GM12872 (cell line): Measurements from ENCODE around the gene RNF38.
A peak's percentile ranks its signal among the peaks of the same experiment; 100 is the strongest.

ENCODE experiments used
- TF ChIP-seq, protein P1 (sequence below): IDR thresholded peaks from 3 replicates; pipeline ENCODE4 v1.5.1; 2011; ENCODE audit warnings: low read depth, mild to moderate bottlenecking, low read length, moderate library complexity; ENCODE audit not compliant: insufficient read depth

Gene RNF38

DNA sequence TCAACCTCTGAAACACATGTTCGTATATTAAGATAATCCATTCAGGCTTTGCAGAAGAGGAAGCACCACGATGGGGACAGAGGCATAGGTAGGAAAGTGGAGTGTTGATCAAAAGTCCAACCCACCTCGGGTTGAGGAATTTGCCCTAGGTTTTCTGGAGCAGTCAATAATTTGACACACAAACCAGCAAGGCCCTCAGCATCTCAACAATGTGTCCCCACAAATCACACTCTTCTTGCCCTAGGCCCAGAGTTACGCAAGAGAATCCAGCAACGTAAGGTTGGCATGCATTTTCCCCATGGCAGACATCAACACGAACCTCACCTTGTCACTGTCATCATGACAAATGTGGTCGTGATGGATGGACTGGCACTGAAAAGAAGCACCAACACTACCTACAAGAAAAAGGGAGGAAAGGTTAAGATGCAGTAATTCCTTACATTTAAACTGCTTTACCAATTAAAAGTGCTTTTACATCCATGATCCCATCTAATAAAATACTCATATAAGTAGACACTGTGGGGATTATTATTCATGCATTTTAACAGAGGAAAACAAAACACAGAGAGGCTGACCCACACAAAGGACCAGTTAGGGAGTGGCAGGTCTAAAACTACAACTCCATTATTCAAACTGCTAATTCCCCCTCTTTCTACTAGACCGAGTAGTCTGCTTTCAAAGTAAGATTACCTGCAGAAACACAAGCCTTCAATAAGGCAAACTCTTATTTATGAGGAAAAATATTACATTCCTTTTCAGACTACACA is 24.4 kb upstream of the RNF38 start:
- TF ChIP-seq, protein P1, sequence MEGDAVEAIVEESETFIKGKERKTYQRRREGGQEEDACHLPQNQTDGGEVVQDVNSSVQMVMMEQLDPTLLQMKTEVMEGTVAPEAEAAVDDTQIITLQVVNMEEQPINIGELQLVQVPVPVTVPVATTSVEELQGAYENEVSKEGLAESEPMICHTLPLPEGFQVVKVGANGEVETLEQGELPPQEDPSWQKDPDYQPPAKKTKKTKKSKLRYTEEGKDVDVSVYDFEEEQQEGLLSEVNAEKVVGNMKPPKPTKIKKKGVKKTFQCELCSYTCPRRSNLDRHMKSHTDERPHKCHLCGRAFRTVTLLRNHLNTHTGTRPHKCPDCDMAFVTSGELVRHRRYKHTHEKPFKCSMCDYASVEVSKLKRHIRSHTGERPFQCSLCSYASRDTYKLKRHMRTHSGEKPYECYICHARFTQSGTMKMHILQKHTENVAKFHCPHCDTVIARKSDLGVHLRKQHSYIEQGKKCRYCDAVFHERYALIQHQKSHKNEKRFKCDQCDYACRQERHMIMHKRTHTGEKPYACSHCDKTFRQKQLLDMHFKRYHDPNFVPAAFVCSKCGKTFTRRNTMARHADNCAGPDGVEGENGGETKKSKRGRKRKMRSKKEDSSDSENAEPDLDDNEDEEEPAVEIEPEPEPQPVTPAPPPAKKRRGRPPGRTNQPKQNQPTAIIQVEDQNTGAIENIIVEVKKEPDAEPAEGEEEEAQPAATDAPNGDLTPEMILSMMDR: no peak

DNA sequence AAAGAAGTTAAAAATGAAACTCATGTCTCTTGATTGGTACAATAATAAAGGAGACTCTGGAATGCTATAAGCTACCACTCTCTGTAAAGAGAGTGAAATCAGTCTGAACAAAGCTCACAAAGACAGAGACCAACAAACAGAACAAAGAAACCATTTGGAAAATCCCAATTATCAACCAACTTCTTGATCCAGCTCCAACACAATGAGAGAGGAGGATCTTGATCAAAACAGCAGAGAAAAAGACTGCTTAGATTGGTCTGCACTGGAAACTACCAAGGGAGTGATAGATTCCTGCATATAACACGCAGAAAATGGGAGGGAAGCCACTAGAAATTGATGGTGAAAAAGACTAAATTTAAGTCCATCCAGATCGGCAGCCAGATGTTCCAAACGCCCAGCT is 23.1 kb upstream of the RNF38 start:
- TF ChIP-seq, protein P1: no peak

DNA sequence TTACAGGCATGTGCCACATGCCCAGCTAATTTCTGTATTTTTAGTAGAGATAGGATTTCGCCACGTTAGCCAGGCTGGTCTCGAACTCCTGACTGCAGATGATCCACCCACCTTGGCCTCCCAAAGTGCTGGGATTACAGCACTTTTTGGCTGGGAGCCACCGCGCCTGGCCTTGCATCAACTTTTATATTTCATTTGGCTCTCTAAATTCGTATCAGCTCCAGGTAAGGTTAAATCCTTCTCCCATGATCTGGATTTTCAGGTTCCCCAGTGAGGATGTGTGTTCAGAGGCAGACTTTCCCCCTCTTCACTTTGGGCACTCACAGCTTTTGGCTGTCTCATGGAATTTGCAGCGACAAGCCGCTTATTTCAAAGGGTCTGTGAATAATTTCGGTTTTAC is 16.8 kb upstream of the RNF38 start:
- TF ChIP-seq, protein P1: no peak

DNA sequence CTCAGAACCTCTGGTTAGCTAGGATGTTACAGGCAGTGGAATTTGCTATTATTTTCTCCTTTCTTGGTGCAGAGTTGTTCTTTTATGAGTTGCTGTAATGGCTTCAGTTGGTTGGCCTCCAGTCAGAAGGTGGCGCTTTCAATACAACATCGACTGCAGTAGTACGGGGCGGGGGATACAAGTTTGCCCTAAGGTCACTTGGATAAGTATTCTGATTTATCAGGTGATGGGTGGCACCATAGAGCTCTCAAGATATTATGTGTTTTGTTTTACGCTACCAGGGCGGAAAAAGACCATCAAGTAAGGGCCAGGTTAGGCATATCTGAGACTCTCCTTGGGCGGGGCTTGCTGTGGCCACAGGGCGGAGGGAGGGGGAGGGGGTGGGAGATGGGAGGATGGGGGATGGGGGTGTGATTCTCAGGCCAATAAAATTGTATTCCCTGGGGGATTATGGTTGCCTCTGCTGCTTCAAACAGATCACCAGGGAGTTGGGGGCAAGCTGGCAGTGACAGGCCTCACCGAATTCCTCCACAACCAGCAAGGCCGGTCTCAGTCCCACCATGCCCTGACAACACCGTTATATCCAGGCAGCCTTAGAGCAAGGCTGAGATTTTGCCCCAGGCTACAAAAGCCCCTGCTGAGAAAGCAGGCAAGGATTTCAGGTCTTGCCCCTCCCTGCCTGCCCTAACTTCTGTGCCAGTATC is 15.9 kb upstream of the RNF38 start:
- TF ChIP-seq, protein P1: no peak

DNA sequence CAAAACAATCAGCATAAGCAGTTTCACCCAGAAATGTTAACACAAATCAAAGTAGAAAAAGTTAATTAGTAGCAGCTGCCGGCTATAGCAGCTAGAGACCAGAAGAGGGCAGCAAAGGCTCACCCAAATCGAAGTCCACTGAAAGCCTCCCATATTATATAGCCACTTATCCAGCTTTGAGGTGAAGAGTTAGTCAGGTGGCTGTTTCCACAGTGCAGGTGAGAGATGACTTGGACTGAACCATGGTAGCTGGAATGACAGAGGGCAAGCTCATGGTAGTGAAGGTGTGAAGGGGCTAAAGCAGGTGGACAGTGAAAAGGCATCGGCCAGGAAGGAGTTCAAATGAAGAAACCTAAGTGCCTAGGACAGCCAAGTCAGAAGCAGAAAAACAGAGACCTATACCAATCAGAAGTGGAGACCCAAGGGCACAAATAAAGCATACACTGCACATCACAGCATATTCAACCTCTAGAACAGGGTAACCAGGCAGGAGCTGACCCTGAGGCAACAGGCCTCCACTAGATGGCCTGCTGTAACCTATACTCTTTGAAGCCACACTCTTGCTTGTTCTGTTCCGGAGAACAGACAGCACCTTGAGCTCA is 7.2 kb upstream of the RNF38 start:
- TF ChIP-seq, protein P1: peak; percentile 93

DNA sequence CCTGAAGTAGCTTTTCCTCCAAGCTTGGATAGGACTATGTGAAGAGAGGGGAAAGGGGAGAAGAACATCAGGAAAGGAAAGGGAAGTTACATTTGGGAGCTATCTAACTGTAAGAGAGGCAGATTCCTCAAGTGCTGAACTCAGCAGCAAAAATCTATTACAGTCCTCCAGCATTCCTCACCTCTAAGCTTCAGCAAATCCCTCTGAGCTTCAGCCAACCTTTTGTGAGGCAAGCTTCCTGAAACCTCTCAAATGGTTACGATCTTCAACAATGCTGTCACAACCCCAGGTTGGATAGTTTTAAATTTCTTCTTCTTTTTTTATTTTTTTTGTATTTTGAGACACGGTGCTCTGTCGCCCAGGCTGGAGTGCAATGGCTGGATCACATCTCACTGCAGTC is 2.5 kb upstream of the RNF38 start:
- TF ChIP-seq, protein P1: no peak

DNA sequence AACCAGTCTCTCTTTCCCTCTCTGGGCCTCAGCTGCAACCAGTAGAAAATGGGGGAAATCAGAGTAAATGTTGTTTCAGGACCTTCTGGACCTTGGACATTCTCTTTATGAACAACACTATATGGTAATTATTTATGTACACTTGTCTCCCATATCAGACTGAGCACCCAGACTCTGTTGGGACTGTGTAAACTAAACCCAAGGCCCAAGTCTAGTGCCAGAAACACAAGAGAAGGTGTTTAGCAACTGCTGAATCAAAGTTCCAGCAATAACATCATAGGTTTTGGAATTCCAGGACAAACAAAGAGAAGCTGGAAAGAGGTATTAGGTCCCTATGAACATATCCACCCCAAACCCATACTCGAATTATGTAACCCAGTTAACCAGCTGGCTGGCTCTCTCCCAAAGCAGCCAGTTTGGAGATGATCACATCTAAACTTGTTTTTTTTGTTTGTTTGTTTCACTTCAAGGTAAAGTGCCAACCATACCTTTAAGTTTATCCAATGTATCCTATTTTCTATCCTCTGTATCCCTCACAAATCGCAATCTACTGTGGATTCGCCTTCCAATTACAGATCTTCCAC is 1.9 kb upstream of the RNF38 start:
- TF ChIP-seq, protein P1: no peak
